B cell (primary cell): ENCODE measurements around the gene TXNRD3.

ENCODE experiments used
- CTCF ChIP-seq: fragments of 200-600 bp; IDR thresholded peaks from one replicate; pipeline ENCODE4 v1.8.0; 2022; ENCODE audit warnings: antibody characterized with exemption, mild to moderate bottlenecking
- EZH2 ChIP-seq: IDR thresholded peaks from 2 replicates; pipeline ENCODE4 v1.6.1; 2012; ENCODE audit warnings: borderline replicate concordance, low read depth, mild to moderate bottlenecking, moderate library complexity, low read length; ENCODE audit not compliant: insufficient read depth, poor library complexity, severe bottlenecking

DNA sequence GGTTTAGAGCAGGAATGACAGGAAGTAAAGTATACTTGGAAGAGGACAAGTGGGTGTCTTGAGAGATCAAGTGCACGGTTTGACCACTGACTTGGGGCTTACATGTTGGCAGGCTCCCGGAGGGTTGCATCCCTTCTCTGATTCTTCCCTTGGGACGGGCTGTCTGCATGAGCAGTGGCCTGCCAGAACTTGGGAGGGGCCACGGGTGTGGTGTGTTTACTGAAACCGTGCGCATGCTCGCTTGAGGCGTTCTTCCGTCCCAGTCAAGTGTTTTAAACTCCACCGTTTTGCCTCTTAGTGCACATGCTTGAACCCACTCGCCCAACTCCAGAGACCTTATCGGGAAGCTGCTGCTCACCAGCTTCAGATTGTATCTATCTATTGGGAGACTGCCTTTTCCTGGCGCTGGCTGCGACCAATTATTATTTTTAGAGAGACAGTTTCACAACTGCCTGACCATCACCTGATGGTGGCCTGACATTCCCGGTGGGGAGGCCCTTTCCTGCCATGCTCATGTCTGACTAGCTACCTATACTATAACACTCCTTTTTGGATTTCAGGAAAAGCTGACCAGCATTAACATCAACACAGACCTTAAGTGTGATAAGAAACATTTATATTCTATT lies 81.3 kb downstream of the TXNRD3 start:
- TF ChIP-seq EZH2 (no peak), CTCF (no peak)
